HG03354 (cell line): Measurements from ENCODE around the gene FGF1.

Source experiments
- ATAC-seq: cut with Tn5 transposase; IDR thresholded peaks from one replicate; pipeline ENCODE4 v1.9.1; 2021; ENCODE audit warnings: mild to moderate bottlenecking; ENCODE audit not compliant: unreplicated experiment, poor library complexity, severe bottlenecking

The FGF1 gene

DNA sequence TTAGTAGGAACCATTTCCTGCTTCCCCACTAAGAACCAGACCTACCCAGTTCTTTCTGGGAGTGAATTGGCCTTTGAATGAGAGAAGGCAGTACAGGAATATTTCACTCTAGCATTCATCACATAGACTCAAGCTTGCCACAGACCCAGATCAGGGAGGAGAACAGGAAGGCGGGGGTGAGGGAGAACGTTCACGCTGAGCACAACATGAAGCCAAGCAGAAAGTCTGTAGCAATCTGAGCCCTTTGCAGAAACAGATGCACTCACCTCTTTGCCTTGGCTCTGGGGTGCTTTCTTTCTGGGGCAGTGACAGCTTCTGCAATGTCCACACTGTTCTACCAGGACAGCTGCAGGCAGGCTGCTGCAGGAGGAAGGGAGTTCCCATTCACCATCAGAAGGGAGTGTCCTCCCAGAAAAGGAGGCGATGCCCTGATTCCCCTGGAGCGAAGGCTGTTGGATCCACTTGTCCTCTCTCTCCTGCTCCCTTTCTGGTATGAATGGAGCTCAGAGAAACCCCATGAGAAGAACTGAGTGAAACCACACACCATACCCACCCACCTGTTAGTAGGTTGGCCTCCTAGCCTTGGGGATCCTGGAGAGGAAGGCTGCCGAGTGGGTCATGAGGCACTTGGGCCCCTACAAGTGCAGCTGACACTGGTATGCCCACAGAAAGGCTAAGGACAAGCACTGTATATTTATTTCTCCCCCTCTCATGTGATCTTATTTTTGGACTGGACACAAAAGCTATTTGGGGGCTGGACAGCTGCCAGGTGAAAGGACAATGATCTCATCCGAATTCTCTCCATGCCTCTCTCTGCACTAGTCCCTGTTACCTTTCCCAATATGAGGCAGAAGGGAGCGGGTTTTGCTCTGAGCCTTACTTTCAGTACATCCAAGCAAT, 11.7 kb upstream of the FGF1 start:
- ATAC-seq = no peak

GRCh38 chr5:142696379-142696778, 10.5 kb upstream of the FGF1 start:
- ATAC-seq = no peak

- no peak for ATAC-seq
Measured at GRCh38 chr5:142694092-142694856, 8.4 kb upstream of the FGF1 start.

DNA sequence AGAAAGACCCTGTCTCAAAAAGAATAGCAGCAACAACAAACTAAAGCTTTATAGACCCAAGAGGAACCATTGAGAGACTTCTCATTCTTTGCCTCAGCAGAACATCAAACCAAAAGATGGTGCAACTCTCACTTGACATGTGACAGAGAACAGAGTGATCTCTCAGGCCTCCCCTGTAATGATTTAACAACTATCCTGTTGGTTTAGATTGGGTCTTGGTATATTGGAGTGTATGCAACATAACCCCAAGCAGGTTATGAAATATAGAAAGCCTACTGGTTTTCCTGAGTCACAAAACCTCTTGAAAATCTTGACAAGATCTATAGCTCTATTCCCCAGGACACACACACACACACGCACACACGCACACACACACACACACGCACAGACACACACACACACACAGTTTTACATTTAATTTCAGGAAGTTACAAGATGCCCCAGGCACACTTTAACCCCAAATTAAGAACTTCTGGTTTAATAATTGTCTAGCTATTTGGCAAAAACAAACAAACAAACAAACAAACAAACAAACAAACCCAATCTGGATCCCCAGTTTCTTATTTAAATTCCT, 6.5 kb upstream of the FGF1 start:
- ATAC-seq = no peak

DNA sequence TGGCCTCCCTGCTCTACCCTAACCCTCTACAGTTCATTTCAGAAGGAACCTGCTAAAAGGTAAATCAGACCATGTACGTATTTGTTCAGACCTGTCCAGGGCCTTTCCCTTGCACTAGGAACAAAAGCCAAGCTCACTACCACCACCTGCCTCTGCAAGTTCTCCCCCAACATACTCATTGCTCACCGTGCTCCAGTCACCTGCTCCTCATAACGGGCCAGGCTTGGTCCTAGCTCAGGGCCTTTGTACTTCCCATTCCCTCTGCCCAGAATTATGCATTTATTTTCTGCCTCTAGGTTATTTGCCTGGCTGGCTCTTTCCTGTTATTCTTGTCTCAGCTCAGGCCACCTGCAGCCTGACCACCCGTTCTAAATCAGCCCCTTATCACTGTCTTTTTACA, 4.8 kb upstream of the FGF1 start:
- ATAC-seq = no peak

DNA sequence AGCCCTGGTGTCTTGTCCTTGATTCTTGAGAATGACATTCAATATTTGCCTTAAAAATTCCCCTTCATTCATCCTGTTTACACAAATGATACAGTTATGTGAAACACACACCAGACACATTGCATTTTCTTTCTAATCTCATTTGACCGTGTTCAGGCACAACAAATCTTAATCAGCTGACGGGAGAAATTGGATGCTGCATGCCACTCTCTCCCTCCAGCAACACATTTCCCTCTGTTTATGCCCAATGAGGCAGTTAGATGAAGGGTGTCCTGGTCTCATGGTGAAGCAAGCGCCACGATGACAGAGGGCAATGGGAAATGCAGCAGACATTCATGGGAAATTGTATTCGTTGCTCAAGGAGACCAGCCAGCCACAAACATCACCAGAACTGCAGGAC, 3.2 kb upstream of the FGF1 start:
- no peak for ATAC-seq

- no peak for ATAC-seq
Measured at GRCh38 chr5:142688281-142688989, 2.5 kb upstream of the FGF1 start.

GRCh38 chr5:142686968-142687367, 1.1 kb upstream of the FGF1 start:
- no peak for ATAC-seq

- ATAC-seq = no peak
Measured at GRCh38 chr5:142686210-142686734, 382 bp upstream of the FGF1 start.

GRCh38 chr5:142684508-142685041, 1.3 kb downstream of the FGF1 start:
- ATAC-seq = no peak

DNA sequence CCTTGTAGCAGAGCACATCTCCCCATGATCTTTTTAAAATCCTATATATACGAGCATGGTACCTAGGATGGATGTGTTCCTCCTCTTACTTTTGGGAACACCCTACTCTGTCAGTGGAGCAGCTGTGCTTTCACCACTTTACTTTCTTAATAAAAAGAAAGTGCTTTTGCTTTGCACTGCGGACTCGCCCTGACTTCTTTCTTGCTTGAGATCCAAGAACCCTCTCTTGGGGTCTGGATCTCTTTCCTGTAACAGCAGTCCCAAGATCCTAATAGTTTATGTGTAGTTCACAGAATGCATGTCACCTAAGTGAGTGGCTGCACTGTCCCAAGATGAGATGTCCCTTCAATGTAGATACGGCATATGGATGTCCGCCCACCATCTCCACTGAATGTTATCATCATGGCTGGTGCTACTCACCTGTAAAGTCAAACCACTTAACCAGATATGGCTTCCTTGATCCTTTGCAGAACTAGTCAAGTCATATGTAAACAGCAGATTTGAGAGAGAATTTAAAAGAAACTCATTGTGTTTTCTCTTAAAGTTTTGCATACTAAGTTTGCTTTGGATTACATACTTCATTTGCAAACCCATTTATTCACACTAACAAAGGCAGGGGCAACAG, 1.9 kb downstream of the FGF1 start:
- ATAC-seq = no peak

GRCh38 chr5:142683116-142683515, 2.8 kb downstream of the FGF1 start:
- no peak for ATAC-seq

DNA sequence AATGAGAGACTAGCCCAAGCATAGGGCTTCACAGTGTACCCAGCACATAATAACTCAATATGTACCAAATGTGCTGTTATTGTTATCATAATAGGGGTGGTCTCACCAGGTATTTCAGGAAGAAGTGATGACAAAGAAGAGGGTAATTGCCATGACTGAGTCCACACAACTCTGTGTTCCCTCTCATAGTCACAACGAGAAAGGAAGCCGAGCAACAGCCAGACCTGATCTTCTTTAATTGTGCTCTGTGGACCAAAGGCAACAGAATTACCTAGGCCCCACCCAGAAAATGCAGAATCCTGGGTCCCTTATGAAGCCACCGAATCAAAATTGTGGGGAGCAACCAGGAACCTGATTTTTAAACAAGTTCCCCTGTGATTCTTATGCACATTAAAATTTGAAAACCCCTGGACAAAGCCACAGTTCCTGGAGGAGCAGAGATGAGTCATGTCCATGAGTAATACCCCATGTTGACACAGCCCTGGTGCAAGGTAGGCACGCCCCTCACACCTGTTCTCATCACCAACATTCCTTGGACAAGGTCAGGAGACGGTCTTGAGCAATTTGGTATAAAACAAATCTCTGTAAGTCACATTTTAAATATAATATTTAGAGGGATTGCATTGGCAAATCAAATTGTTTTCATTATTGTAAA, 5.2 kb downstream of the FGF1 start:
- no peak for ATAC-seq

DNA sequence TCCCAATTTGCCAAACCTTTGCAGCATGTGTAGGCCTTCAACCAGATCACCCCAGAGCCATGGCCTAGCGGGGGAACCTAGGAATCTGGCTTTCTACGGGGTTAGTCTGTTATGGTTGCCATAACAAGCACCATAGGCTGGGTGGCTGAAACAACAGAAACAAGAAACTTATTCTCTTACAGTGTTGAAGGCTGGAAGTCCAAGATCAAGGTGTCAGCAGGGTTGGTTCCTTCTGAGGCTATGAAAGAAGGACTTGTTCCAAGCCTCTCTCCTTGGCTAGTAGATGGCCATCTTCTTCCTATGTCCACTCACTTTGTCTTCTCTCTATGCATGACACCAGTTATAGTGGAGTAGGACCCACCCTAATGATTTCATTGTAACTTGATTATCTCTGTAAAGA, 6.1 kb downstream of the FGF1 start:
- ATAC-seq = no peak

DNA sequence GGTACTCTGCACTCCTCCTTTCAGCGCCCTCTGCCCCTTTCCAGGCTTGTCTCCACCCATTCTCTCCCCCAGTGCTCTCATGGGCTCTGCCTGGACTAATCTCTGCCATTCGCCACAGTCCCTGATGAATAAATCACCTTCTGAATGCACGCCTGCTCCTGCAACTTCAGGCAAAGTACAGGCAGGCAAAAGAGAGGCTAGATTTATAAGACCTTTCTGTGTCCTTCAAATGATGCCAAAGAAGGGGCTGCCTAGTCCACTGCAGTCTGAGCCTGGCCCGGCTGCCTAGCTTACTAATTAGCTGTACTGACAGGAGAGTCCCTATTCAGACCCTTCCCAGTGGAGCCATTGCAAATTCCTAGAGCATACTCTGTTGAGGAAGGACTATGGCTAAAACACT, 7.4 kb downstream of the FGF1 start:
- no peak for ATAC-seq

DNA sequence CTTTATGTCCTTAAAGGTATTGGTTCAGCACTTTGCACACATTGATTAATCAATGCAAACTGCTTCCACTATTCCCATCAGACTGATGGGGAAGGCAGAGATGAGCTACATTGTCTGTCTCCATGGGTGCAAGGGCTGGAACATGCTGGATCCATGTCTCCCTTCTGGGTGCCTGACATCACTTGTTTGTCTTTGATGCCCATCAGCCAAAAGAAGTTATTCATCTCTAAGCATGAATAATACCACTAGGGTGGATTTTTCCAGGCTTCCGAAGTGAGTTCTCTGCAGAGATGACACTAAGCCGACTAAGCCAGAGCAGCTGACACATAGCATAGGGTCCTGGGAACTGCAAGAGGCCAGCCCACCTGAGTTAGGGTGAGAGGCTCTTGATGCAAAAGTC, 8.7 kb downstream of the FGF1 start:
- ATAC-seq = no peak

- ATAC-seq = no peak
Measured at GRCh38 chr5:142676318-142676717, 9.6 kb downstream of the FGF1 start.

DNA sequence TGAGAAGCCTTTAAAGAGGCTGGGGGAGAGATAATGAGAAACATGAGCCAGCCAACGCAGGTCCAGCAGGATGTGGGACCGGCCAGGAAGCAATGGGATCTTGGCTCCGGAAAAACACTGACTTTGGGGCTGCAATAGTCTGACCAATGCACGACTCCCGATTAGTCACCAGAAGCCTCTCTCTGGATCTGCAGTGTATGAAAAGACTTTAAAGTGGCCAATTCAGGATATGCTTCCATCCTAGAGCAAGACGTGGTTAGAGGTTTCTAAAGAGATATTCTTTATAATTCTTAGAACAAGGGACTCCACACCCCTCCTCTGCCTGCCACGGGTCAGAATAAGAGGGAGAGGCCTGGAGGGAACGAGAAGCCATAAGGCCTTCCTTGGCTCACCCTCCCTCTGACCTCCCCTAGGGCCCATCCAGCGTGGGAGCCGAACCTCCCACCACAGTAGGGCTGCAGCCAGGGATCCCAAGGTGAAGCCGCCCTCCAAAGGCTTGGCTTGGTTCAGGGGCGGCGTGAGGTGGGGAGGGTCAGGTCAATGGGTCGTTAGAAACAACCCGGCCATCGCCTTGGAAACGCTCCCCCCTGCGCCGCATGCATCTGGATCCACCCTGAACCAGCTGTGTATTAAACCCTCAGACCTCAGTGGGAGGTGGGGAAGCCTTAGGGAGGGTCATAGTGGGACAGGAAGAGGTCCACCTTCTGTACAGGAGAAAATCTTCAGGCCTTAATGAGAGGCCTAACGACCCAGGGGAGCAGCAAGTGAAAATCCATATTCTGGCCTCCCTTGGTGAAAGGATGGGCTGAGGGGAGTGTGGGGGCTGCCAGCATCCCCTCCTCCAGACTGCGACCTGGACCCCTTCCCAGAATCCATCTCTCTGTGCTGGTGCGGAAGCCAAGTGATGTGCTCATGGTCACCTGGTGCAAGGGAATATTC, 11.1 kb downstream of the FGF1 start:
- ATAC-seq = no peak
